GM21447 (cell line): ENCODE data around the gene OR6S1.
A peak's percentile ranks its signal among the peaks of the same experiment; 100 is the strongest.

Experiments used
- ATAC-seq: cut with Tn5 transposase; IDR thresholded peaks from one replicate; pipeline ENCODE4 v1.9.1; 2021; ENCODE audit not compliant: unreplicated experiment

The OR6S1 gene, protein sequence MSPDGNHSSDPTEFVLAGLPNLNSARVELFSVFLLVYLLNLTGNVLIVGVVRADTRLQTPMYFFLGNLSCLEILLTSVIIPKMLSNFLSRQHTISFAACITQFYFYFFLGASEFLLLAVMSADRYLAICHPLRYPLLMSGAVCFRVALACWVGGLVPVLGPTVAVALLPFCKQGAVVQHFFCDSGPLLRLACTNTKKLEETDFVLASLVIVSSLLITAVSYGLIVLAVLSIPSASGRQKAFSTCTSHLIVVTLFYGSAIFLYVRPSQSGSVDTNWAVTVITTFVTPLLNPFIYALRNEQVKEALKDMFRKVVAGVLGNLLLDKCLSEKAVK

DNA sequence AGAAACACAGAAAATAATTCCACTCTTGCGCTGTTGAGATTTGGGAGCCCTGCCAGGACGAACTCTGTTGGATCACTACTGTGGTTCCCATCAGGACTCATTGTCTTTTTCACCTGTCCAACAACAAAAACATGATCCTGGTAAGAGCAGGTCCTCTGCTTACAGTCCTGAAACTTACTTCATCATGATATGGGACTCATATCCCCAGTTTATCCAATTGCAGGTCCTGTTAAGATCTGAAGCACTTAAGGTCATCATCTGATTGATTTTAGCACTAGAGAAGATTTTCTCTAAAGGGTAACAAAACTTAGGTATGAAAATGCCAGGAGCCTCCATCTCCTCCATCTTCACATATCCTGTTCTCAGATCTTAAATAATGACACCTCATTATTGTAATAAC lies at the start of gene OR6S1:
TSS of gene OR6S1 (minus strand) at position 101 of the 400 bp plus-strand sequence. CDS start at position 101, 0 bp downstream.
- no peak for ATAC-seq

DNA sequence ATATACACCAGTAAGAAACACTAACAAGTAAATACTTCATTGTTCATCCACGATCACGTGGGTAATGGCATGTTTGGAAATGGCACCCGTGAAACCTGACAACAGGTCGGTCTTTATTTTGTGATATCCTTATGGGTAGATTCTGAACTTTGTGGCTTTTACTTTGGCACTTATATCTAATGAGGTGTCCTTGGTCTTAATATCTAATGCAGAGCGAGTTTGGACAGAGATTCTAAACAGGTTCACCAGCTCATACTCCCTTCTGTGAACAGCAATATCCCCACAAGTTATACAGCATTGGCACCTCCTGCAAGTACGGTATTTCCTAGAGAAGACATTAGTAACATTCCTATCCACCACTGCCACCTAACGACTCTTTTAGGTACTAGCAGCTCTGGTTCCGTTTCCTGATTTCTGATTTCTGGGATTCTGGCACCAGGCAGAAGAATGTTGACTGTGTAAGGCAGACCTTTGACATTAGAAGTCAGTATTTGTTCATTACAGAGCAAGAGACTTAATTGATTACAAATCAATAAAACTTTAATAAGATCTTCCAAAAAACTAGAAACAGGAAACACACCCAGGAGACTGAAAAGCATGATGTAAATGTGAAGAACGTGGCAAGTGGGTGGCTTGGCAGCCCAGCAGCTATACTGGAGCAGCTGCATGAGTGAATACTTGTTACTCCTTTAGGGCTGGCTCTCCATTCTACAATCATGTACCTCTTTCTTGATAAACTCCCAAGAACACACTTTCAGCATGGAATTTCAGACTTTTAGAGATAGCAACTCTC lies 49.6 kb upstream of the OR6S1 start:
- no peak for ATAC-seq

DNA sequence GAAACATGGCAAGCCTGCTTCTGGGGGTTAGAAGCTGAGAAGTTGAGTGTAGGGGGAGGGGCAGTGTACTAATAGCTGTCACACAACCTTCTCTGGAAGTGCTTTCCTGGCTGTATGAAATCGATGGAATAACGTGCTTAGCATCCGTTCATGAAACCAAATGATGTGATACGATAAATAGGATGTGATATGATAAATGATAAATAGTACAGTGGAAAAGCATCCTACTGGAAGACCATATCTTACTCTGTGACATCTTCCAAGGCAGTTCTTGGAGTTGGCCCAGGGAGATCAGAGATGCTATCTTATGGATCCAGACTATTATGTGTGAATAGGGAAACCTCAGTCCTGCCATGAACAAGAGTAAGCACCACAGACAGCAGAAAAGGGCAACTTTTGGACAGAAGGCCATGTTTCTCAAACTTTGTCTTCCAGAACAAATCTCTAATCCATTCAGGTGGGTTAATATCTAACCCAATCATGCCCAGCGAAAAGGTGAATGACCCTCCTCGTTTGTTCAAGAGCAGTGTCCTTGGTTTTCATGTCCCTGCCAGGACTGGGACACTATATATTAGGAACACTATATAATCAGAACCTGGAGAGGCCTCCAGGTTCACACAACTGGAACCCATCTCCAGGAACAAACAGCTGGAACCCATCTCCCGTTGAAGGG lies 46.8 kb upstream of the OR6S1 start, which contains the start of gene ANG:
TSS of gene ANG (plus strand) at position 598 of the 673 bp plus-strand sequence. CDS start 4,801 bp downstream, outside the sequence.
- ATAC-seq = no peak

DNA sequence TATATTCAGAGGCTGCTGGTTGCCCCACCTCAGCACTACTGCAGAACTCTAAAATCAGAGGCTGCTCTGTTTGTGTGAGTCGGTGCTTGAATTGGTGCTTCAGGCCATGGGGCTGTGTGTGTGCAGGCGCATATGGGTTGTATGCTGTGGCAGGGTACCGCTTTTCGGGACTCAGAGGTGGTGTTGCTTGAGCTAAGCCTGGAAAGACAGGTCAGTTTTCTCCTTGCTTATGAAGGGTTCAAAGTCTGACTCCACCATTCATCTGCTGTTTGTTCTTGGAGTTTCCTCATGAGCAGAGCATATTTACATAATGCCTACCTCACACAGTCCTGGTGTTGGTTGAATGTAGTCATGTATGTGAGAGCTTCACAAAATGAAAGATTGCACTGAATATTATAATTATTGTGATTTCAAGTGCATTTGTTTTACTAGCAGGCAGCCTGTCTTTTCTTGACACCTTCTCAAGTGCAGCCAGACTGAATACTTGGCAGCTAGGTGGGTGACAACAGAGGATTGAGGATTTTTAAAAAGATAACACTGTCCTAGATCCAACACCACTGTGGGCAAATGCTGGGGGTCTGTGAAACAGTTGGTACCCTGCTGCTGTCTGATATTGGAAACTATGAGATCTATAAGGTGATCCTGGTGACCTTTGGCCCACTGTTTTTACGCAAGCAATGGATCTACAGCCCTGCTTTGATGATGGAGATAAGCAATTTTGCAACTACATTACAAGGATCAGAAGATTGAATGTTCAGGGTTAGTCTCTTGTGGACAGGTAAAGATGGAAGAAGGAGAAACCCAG lies 46.1 kb upstream of the OR6S1 start:
- ATAC-seq = no peak

DNA sequence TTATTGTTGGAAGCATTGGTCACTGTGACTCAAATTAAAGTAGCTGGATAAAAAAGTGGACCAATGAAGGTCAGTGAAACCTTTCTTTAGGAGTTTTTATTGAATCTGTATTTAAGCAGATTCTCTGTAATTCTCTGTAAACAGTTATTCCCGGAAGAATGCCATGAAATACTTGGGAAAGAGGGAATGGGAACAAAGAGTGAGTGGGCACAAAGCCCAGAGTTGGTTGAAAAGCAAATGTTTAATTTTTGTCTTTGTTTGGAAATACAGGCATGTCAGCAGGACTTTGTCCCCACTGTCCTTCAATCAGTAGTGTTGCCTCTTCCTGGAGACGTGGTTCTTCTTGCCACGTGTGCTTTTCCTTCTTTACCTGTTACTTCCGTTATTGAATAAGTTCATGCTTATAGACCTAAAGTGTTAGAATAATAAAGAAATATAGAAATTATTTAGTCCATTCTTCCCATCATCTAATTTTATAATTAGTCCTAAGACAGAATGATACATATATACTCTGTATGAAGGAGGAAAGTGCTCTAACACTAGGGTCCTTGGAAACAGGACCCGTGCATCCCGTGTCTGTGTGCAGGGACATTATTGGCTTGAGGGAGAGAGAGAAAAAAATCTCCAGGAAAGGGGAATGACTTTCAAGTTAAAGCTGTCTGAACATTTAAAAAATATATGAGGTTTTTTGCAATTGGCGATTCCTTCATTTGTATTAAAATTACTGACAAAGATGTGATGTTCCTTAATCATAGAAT lies 45.1 kb upstream of the OR6S1 start:
- ATAC-seq = no peak

DNA sequence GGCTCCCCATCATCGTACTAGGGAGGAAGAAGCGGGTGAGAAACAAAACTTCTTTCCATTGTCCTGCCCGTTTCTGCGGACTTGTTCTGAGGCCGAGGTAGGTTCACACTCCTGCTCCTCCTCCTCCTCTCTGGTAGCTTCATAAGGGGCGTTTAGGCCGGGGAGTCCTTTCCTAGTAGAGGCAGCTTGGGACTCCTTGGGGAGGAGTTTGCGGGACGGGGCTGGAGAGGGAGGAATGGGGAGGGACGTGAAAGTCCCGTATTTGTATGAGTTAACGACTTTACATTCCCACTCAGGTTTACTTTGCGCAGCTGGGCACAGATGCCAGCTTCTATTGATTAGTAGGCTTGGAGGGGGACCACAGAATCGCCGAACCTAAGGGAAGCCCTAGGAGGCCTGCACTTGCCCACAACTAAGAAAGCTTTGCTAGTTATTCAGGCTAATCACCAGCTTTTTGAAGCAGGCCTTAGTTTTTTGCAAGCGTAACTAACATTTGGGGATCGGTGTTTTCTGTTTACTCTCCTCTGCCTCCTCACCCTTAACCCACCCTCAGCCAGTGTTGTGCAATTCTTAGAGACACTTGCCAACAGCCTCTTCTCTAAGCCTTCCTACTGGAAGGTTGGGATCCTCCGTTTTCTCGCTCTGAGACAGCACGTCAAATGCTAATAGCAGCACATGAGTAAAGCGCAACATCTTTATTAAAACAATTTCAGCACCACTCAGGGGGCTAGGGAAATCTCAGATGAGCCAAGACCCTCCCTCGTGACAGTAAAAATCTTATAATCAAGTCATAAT lies 43.4 kb upstream of the OR6S1 start:
- no peak for ATAC-seq

DNA sequence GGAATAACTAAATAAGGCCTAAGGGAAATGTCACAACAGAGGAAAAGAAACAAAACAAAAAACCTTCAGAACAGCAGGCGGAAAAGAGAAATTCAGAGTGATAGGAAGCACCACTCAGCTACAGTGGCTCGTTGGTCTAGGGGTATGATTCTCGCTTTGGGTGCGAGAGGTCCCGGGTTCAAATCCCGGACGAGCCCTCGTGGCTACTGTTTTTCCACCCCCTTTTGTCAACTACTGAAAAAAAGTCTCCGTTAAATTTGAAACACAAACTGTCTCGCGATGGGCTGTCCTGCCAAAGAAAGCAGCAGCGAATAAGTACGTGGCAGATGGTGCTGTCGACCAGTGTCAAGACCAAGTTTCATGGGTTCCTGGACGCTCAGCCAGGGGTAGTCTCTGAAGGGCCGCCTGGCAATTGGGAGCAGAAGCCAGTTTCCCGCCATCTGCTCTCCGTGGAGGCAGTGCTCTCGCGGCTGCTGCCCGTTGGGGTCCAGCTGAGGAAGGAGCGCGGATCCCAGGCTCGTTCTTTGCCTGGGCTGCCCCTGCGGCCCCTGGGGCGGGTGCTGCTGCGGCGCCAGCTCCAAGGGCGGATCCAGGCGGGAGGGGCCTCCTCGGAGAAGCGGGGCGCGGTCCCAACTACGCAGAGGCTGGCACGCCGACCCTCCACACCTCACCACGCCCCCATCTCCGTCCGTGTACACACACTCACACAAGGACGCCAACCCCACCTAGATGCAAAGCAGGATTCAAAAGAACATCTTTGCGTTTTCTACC lies 42.6 kb upstream of the OR6S1 start, which contains the start of gene RNASE4:
TSS of gene RNASE4 (plus strand) at position 670 of the 771 bp plus-strand sequence. CDS start 14,812 bp downstream, outside the sequence.
- no peak for ATAC-seq

DNA sequence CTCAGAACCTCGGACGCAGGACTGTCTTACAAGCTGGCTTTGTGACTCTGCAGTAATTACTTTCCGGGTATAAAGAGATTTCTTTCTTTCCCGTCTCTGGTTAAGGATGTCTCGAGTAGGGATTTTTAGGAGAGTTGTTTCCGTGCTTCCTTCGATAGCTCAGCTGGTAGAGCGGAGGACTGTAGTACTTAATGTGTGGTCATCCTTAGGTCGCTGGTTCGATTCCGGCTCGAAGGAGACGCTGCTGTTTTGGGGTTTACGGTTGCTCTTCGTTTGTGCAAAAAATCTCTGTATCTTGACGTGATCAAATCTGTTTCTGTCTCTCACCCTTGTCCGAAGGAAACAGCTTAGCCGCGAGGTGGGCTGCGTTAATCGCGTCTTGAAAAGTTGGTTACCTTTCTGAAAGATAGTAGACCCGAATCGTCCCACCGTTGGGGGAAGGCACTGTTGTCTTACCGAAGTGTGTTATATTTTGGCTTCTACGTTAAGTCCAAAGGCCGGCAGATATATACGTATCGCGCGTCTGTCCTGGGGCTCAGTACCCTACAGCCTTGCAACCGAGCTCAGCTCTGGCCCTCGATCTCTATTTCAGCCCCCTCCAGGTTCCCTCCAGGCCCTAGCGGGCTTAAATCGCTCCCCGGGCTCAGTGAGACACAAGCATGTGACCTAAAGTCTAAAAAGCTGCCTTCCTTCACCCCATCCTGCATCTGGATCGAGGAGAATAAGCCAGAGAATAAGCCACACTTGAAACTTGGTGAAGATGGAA lies 41.8 kb upstream of the OR6S1 start:
- ATAC-seq = peak; percentile 29

DNA sequence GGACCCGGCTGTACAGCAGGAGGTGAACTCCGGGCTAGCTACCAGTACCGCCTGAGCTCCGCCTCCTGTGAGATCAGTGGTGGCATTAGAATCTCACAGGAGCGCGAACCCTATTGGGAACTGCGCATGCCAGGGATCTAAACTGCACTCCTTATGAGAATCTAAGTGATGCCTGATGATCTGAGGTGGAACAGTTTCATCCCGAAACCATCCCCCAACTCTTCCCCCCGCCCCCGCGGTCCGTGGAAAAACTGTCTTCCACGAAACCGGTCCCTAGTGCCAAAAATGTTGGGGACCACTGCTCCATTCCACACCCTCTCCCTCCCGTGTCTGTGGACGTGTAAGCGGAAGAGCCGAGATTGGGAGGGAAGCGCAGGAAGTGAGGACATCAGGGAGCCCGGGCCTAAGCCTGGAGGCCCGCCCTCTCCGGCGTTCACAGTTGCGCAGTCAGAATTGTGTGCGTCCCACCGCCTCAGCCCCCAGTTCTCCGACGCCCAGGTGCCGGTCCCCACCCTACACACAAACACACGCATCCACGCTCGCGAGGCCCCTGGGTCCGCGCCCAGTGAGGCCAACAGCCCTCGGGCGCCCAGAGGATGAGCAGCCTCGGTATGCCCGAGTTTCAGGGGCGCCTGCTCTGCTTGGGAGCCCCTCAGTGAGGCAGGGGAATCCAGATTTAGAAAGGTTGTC lies 41.1 kb upstream of the OR6S1 start:
- peak; percentile 49 for ATAC-seq

DNA sequence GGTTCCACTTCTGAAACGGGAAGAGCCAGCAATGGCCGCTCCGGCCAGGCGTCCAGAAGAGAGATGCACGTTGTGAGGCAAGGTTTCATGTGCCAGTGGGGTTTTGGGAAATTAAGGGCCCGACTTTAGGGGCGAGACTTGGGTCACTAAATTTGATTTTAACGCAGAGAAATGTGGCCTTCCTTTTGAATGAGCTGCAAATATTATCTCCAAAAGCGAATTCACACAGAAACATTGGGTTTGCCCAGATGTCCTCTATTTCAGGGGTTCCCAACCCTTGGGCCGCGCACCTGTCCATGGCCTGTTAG lies 40.6 kb upstream of the OR6S1 start:
- no peak for ATAC-seq

DNA sequence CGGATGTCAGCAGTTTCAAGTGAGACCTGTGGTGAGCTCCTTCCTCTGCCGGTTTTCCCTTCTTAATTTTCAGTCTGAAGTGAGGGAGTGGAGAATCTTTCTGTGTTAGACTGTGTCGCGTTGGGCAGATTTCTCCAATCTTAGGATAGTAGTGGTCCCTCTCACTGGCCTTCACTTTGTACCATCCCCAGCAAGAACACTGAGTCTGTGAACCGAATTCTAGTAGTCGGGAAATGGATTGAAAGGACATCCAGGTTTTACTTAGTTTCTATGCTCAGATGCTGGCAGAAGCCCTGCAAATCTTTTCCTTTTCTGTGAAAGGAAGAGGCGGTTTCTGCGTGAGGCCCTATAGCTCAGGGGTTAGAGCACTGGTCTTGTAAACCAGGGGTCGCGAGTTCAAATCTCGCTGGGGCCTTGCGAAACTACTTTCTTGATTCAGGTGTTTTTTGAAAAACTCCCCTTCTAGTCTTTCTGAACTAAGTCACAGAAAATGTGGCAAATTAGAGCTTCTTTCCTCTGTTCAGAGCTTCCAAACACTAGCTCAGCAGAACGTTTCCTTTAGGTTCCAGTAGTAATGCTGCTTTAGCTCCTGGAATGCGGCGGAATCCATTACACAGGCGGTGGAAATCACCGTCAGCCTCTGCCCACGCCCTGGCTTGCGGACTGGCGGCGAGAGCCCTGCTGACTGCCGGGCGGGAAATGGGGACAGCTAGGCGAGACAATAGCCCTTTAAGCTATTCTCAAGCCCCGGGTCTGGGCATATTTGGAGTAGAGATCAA lies 40.0 kb upstream of the OR6S1 start:
- peak; percentile 25 for ATAC-seq

DNA sequence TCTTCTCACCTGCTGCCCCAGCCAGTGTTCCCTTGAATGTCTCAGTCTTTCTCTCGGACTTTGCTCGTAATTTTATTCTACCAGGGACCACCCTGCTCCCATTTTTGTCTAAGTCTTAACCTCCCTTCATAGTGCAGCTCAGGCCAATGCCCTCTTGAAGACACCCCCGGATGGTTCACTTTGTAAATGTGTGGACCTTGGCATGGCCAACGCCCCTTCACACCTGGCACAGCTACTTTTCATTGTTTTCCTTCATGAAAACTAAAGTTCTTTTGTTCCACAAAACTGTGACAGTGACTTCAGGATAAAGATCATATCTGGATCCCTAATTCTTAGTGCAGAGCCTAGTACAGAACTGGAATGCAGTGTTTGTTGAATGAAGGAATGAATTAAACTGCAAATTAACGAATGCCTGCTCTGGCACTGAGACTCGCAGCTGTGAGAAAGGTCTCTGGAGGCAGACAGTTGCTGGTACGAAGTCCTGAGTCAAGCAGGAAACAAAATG lies 39.4 kb upstream of the OR6S1 start:
- ATAC-seq = peak; percentile 25

DNA sequence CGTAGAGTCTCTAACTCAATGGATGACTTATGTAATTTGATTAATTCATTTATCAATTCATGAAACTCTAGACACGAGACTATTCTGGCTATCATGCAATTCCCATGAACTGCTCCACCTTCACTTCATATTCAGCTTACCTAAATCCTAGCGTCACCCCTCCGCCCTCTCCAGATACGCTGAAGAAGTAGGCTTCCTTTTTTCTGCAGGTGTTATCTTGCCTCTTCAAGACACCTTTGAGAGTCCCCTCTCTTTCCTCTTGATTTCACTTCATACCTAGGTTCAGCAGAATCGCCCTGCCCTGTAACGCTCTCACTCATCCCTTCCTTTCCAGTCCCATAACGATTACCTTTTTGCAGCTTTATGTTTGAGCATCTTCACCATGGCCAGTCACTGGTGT lies 38.9 kb upstream of the OR6S1 start:
- no peak for ATAC-seq

DNA sequence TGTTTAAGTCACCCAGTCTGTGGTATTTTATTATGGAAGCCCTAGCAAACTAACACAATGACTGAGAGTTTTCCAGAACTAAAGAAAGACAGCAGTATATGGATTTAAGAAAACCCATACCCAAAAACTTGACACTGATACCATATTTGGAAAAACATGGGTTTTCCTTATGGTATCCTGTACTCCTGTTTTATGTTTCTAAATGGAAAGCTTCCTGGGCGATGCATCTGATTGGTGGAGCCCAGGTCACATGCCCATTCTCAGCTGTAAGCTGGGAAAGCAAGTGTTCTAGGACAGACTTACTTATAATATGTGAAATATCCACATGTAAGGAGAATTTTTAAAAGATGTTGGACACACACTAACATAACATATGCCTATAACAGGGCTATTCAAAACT lies 38.4 kb upstream of the OR6S1 start:
- ATAC-seq = no peak

DNA sequence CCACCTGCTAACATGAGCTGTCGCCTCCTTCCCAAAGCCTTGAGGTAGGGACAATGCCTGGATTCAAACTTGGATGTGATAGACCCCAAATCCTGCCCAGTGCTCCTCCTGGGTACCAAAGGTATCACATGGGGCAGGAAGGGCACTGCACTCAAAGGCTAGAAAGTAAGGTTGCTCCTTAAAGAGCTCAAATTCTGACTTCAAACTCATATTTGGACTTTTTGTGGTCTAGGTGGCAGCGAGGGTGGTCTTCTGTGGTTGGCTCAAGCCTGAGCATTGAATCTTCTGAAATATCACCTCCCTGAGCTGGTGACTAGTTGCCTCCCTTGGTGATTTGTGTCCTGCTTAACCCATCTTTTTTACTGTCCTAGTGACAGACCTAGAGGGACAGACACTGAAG lies 34.6 kb upstream of the OR6S1 start:
- no peak for ATAC-seq

DNA sequence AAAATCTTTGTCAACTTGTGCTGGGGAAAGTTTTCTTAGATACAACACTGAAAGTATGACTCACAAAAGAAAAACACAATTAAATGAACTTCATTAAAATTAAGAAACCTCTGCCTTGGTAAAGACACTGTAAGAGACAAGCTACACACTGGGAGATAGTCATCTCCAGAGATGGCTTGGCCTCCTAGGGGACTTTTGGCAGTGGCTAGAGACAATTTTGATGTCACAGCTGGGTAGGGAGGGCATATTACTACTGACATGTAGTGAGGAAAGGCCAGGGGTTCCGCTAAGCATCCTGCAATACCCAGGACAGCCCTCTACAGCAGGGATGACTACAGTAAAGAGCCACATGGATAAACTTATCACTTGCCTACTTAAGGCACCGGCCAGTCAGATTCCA lies 34.2 kb upstream of the OR6S1 start:
- no peak for ATAC-seq
